Small intestine (tissue), 7 donors: Measurements from ENCODE around the gene COL8A1. TPM values are rescaled to one million over a fixed set of nuclear protein-coding genes. Genes with fewer than 3 reads are reported as not detected.

Experiments
- DNase-seq, 2 donors: peaks; one replicate each; pipeline versions ENCODE4 v3.0.0 to v3.0.0-alpha.2; 2013
- FAIRE-seq: peaks from 2 replicates; lab custom pipeline; 2012; peaks lifted over from hg19 to GRCh38; lab: Jason Lieb, UNC
- H3K27ac ChIP-seq, 3 donors: one replicate each; pipeline ENCODE4 v1.5.1; 2013; ENCODE audit warnings: low read length in 2 of 3, mild to moderate bottlenecking in 2 of 3, control low read depth in 1 of 3, inconsistent platforms in 1 of 3, low read depth in 1 of 3, moderate library complexity in 1 of 3
- H3K27me3 ChIP-seq, 3 donors: one replicate each; pipeline ENCODE4 v1.6.1; 2013; ENCODE audit warnings: low read length in 3 of 3, inconsistent platforms in 1 of 3; ENCODE audit not compliant: control insufficient read depth in 3 of 3, insufficient read depth in 3 of 3
- H3K36me3 ChIP-seq, 3 donors: one replicate each; pipeline ENCODE4 v1.6.1; 2013; ENCODE audit warnings: low read length in 3 of 3, inconsistent platforms in 1 of 3, low read depth in 1 of 3, mild to moderate bottlenecking in 1 of 3, moderate library complexity in 1 of 3; ENCODE audit not compliant: control insufficient read depth in 3 of 3, insufficient read depth in 2 of 3
- H3K4me1 ChIP-seq, 3 donors: one replicate each; pipeline ENCODE4 v1.6.1; 2013; ENCODE audit warnings: low read length in 2 of 3, inconsistent platforms in 1 of 3, low read depth in 1 of 3, mild to moderate bottlenecking in 1 of 3, moderate library complexity in 1 of 3; ENCODE audit not compliant: control insufficient read depth in 3 of 3, insufficient read depth in 2 of 3
- H3K4me3 ChIP-seq, 3 donors: one replicate each; pipeline ENCODE4 v1.5.1; 2013; ENCODE audit warnings: low read length in 3 of 3, control low read depth in 1 of 3, inconsistent platforms in 1 of 3, low read depth in 1 of 3, mild to moderate bottlenecking in 1 of 3, moderate library complexity in 1 of 3
- H3K9me3 ChIP-seq, 2 donors: one replicate each; pipeline ENCODE4 v1.6.1; 2013; ENCODE audit warnings: low read depth in 1 of 2, low read length in 1 of 2; ENCODE audit not compliant: control insufficient read depth in 2 of 2, insufficient read depth in 1 of 2
- WGBS, 3 donors: extraction: QIAGEN DNeasy Blood & Tissue Kit; methylation state at CpG; one replicate each; pipeline ENCODE4 v1.1.7; 2013; 5-methylcytosine and 5-hydroxymethylcytosine counted together
- polyA plus RNA-seq, 4 donors: library from polyadenylated mRNA; stranded (reverse) in 3 of 4; unstranded in 1 of 4; fragments of 200-250 nt in 3 of 4; fragments of 120-200 nt in 1 of 4; gene quantifications; one replicate each; pipeline versions ENCODE4 v1.2.1 to v1.2.3, GENCODE V29; 2013
- donor health status: healthy with polysubstance abuse.
- donor health status: control.
- donor health status: control.
- donor health status: Bipolar disorder and iron deficiency.
- donor health status: healthy.

COL8A1 gene
- polyA plus RNA-seq, 4 donors = 0.21 to 4.5 (median 0.25) TPM

DNA sequence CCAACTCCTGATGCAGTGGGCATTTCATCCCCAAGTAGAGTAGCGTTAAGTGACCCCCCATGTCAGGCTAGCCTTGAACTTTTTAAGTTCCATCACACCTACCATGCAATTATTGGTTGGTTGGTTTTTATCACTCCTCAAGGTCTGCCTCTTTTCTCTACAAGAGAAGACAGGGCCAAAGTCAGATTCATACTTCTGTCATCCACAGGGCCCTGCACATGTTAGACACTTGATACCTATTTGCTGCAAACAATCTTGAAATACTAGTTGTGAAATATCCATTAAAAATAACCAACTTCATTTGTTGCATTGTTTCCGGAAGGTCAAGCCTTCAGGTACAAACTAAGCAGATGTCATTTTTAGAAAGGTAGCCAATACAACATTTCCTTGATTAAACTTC, 180.4 kb downstream of the COL8A1 start:
- Histone ChIP-seq H3K36me3 (peaks cover 0 to 4% (median 0%) of the 10 kb centered on the region in 3 donors), H3K4me1 (peaks cover 0 to 11% (median 2%) of the 10 kb centered on the region in 3 donors), H3K9me3 (no peaks in the 10 kb centered on the region), H3K27ac (no peak overlapping the region), H3K4me3 (no peak overlapping the region), H3K27me3 (no peaks in the 10 kb centered on the region)
- 89 to 97% (median 92%) methylated on average over 2 of the region's 2 CpGs for WGBS, 3 donors
- FAIRE-seq = no peak
- no peak for DNase-seq

- no peak overlapping the region for H3K27ac ChIP-seq
- peaks cover 0 to 6% (median 0%) of the 10 kb centered on the region in 3 donors for H3K36me3 ChIP-seq
- 73 to 83% (median 79%) methylated on average over 14 of the region's 14 CpGs for WGBS, 3 donors
- H3K4me3 ChIP-seq = no peak overlapping the region
- no peaks in the 10 kb centered on the region for H3K27me3 ChIP-seq
- no peak for FAIRE-seq
- H3K9me3 ChIP-seq = no peaks in the 10 kb centered on the region
- H3K4me1 ChIP-seq = no peaks in the 10 kb centered on the region
- DNase-seq = no peak
These were observed 185.6 kb downstream of the COL8A1 start for GRCh38 chr3:99823723-99824711.

DNA sequence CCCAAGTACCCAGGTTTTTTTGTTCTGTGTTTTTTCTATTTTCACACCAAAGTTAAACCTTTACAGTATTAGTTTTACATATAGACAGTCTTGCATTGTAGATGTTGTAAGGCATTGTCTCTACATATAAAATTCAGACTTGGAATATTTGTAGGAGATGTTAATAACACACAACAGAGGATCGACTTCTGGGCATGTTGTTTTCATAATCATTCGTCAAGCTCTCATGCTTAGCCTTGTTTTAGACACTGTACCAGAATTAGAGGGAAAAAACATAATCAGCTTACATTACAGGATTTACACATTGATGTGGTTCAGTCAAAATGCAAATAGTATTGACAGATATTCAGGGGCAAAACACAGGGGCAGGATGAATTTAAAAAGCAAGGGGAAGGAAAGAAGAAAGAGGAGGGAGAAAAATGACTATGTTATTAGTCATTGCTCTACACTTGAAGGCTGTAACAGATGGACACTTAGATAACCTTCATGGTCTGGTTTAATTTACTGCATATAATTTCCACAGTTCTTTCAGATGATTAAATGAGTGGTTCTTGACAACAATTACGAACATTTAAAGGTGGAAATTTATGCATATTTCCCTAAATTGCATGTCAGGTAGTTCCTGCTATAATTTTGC, 186.7 kb downstream of the COL8A1 start:
- WGBS, 3 donors = 66 to 80% (median 70%) methylated on average over 3 of the region's 3 CpGs
- Histone ChIP-seq H3K9me3 (no peaks in the 10 kb centered on the region), H3K27me3 (no peaks in the 10 kb centered on the region), H3K4me3 (no peak overlapping the region), H3K27ac (no peak overlapping the region), H3K36me3 (peaks cover 0 to 6% (median 0%) of the 10 kb centered on the region in 3 donors), H3K4me1 (no peaks in the 10 kb centered on the region)
- no peak for DNase-seq
- FAIRE-seq = no peak

GRCh38 chr3:99829844-99830243, 191.4 kb downstream of the COL8A1 start:
- H3K9me3 ChIP-seq = no peaks in the 10 kb centered on the region
- H3K4me3 ChIP-seq = no peak overlapping the region
- no peak for DNase-seq
- peaks cover 0 to 2% (median 0%) of the 10 kb centered on the region in 3 donors for H3K36me3 ChIP-seq
- no peaks in the 10 kb centered on the region for H3K27me3 ChIP-seq
- H3K27ac ChIP-seq = no peak overlapping the region
- 95 to 96% (median 96%) methylated on average over 3 of the region's 3 CpGs for WGBS, 3 donors
- FAIRE-seq = no peak
- peaks cover 0 to 3% (median 0%) of the 10 kb centered on the region in 3 donors for H3K4me1 ChIP-seq

DNA sequence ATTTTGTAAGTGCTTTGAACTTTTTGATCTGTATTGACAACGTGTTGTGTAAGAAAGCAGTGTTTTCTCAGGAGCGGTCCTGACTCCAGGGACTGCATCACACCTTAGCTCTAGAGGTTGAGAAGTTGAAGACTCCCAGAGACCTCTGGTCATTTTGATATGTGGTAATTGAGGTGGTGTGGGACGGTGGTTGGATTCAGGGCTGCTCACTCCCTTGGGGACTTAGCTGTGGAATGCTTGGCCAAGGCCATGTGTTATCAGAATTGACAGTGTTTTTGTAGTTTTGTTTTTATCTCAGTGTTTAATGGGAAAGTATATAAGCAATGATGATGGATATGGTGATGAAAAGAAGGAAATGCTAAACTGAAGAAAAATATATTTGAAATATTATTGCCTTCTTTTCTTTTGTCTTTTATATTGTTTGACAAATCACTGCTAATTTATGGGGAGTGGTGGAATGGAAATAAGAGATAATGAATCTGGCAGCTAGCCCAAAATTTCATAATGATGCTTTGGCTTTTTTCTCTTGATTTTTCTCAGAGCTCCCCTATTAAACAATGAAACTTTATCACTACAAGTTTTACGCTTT, 195.3 kb downstream of the COL8A1 start:
- H3K4me3 ChIP-seq = no peak overlapping the region
- DNase-seq (no peak), FAIRE-seq (no peak)
- H3K4me1 ChIP-seq = peaks cover 4 to 9% (median 4%) of the 10 kb centered on the region in 3 donors
- 57 to 66% (median 62%) methylated on average over 4 of the region's 4 CpGs for WGBS, 3 donors
- H3K36me3 ChIP-seq = peaks cover 0 to 2% (median 0%) of the 10 kb centered on the region in 3 donors
- H3K27me3 ChIP-seq = no peaks in the 10 kb centered on the region
- H3K27ac ChIP-seq = peak overlapping the region in 1 of 3 donors; percentile 61
- H3K9me3 ChIP-seq = no peaks in the 10 kb centered on the region

GRCh38 chr3:99834211-99834957, 196.0 kb downstream of the COL8A1 start:
- Histone ChIP-seq H3K36me3 (no peaks in the 10 kb centered on the region), H3K9me3 (no peaks in the 10 kb centered on the region), H3K4me1 (peaks cover 4 to 9% (median 4%) of the 10 kb centered on the region in 3 donors), H3K27ac (no peak overlapping the region), H3K4me3 (no peak overlapping the region), H3K27me3 (no peaks in the 10 kb centered on the region)
- 85 to 90% (median 87%) methylated on average over 2 of the region's 2 CpGs for WGBS, 3 donors
- FAIRE-seq (no peak), DNase-seq (no peak)

GRCh38 chr3:99836681-99837080, 198.3 kb downstream of the COL8A1 start:
- DNase-seq = no peak
- H3K27me3 ChIP-seq = no peaks in the 10 kb centered on the region
- FAIRE-seq = no peak
- no peak overlapping the region for H3K4me3 ChIP-seq
- no peaks in the 10 kb centered on the region for H3K36me3 ChIP-seq
- no peaks in the 10 kb centered on the region for H3K9me3 ChIP-seq
- no peak overlapping the region for H3K27ac ChIP-seq
- H3K4me1 ChIP-seq = peaks cover 4 to 9% (median 4%) of the 10 kb centered on the region in 3 donors
- 71 to 80% (median 78%) methylated on average over 3 of the region's 3 CpGs for WGBS, 3 donors
